ENCODE data around the gene TGFBR1.

The TGFBR1 gene

GRCh38 chr9:99138424-99139284 lies 33.7 kb downstream of the TGFBR1 start:
- no peak for DNase-seq

DNA sequence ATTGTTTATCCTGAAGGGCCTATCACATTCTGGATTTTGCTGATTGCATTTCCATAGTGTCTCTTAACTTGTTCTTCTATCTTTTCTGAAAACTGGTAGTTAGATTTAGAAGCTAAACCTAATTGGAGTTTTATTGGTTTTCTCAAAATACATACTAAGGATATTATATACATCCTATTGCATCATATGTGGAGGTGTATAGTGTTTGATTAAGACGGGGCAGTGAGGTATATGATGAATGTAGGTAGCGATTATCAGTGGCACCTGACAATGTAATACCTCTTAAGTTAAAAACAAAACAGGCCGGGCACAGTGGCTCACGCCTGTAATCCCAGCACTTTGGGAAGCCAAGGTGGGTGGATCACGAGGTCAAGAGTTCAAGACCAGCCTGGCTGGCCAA lies 35.0 kb downstream of the TGFBR1 start:
- no peak for DNase-seq

DNA sequence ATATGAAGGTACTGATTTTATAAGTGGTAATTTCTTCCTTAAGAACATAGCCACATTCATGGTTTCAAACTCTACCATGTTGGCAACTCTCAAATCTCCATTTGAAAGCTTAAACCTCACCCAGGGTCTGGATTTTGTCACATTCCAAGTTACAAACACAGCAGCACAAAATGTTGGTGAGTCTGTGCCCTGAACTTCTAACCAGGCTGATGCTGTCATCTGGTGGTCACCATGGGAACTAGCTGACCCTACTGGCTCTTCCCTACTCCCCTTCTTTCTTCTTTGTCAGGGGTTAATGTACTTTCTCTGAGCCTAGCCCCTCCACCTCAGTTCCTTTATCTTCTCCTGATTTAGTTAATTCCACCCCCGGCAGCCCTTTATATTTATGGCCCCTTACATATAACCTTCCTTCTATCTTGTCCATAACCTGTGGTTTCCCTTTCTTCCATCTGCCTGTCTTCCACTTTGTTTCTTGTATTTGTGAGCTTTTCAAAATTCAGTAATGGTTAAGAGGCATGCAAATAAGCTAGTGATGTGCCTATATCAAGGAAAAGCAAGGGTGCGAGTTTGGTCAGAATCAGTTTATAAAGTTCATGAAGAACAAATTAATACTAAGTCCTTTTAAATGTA lies 35.9 kb downstream of the TGFBR1 start:
- peak; percentile 61 for DNase-seq

DNA sequence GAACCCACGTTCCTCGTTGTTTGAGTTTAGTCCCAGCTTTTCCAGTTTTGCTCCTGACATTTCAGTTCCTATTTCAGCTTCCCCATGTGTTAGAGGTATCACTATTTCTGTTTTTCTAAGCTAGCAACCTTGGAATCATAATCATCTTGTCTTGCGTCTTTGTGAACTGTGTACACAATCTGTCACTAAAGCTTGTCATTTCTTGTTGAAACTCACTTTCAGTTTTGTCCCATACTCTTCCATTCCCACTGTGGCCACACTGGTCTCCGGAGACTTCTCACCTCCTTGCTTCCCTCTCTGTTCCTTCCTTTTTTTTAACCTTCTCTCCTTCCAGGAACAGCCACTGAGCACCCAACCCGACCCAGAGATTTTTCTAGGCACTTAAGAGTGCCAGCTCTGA lies 36.9 kb downstream of the TGFBR1 start:
- DNase-seq: no peak

DNA sequence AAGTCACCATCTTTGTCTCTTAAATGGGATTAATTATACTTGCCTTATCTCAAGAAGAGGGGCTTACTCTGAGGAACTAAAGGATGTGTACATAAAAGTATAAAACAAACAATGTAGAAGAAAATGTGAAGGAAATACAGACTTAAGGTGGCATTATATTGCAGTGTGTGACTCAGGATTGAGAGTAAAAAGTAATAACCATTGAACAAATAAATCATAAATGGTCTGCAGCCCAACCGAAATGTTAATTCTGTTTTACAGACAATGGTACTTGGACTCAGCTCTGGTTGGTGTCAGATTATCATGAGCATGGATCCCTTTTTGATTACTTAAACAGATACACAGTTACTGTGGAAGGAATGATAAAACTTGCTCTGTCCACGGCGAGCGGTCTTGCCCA lies 37.4 kb downstream of the TGFBR1 start:
- DNase-seq: no peak

DNA sequence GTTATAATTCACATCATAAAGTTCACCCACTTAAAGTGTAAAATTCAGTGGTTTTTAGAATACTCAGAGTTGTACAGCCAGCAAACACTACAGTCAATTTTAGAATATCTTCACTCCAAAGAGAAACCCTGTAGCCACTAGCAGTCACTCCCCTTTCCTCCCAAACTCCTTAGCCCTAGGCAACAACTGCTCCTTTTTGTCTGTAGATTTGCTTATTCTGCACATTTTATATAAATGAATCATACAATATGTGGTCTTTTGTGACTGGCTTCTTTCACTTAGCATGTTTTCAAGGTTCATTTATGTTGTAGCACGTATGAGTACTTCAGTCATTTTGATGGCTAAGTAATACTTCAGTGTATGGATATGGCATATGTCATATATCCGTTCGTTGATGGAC lies 38.7 kb downstream of the TGFBR1 start:
- no peak for DNase-seq

DNA sequence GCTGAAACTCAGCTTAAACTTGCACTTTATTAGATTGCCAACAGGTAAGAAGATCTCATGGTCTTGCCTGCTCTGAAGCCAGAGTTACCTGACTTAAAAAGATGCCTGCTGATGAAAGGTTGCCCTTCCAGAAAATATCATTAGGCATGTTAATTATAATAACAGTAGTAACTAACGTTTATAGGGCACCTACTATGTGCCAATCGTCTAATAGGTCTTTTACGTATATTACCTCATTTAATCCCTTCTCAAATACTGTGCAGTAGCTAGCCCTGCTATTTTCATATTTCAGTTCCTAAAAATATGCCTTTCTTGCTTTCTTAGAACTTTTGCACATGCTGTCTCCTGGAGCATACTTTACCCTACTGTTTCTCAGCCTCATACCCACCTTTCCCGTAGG lies 40.1 kb downstream of the TGFBR1 start:
- no peak for DNase-seq

DNA sequence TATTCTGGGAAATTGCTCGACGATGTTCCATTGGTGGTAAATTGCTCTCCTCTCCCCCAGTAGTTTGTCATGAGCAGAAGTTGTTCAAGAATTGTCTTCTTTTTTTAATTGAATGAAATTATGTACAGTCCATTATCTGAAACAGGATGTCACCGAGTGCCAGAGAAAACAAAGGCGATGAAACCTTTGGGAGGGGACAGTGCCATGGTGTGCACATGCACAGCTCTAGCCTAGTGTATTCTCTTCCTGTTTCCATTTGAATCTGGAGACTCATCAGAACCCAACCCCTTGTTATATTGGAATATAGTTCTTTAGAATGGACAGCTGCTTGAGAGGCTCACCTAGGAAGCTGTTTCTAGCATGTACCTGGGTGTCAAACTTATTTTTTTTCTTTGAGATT lies 41.7 kb downstream of the TGFBR1 start:
- no peak for DNase-seq

- DNase-seq: no peak
These were observed 42.3 kb downstream of the TGFBR1 start for GRCh38 chr9:99147177-99147576.

DNA sequence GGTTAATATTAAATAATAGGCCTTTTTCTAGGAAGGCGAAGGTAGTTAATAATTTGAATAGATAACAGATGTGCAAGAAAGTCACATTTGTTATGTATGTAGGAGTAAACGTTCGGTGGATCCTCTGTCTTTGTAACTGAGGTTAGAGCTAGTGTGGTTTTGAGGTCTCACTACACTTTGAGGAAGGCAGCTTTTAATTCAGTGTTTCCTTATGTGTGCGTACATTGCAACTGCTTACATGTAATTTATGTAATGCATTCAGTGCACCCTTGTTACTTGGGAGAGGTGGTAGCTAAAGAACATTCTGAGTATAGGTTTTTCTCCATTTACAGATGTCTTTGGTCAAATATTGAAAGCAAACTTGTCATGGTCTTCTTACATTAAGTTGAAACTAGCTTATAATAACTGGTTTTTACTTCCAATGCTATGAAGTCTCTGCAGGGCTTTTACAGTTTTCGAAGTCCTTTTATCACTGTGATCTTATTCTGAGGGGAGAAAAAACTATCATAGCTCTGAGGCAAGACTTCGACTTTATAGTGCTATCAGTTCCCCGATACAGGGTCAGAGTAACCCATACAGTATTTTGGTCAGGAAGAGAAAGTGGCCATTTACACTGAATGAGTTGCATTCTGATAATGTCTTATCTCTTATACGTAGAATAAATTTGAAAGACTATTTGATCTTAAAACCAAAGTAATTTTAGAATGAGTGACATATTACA lies 45.7 kb downstream of the TGFBR1 start:
- no peak for DNase-seq

GRCh38 chr9:99154356-99154755 lies 49.4 kb downstream of the TGFBR1 start:
- DNase-seq: no peak

GRCh38 chr9:99155736-99156135 lies 50.8 kb downstream of the TGFBR1 start:
- DNase-seq: no peak

DNA sequence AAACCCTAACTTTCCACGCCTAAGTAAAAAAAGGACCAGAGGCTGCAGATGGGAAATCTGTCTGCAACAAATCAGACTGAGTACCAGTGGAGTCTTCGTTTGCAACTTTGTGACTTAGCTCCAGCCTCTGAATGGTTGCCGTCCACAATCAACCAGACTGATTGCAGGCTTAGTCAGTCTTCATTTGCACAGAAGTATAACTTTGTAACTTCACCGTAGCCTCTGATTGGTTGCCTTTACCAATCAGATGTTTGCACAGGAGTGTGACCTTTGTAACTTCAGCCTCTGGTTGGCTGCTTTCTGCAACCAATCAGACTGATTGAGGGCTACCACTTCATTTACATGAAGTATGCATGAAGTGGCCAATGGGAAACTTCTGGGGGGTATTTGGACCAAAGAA lies 53.7 kb downstream of the TGFBR1 start:
- no peak for DNase-seq

GRCh38 chr9:99160173-99160572 lies 55.3 kb downstream of the TGFBR1 start:
- DNase-seq: no peak

DNA sequence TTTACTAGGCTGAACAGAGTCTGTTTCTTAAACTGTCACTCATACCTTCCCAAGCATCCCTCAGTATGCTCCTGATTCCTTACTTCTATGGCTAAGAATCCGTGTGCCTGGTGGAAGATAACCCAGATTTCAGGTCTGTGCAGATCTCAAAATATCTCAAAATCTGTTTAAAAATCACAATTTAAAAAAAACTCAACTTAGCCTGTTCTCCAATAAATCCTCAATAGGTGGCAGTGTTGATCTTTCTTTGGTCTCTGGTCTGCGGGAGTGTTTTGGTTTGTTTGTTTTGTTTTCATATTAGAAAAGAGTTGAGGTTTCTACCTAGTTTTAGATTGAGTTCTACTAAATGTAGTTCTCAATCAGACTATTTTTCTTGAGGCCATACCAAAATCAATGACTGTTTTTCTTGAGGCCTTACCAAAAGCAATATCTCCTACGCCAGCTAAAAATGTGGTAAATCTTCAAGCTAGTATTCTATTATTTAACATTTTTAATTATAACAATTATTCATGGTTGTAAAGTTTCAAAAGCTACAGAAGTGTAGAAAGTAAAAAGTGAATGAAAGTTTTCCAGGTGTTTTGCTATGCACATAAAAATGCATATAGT lies 57.9 kb downstream of the TGFBR1 start:
- DNase-seq: peak; percentile 60

- DNase-seq: no peak
These were observed 61.2 kb downstream of the TGFBR1 start for GRCh38 chr9:99166149-99166548.

- DNase-seq: peak; percentile 9
These were observed 62.2 kb downstream of the TGFBR1 start for GRCh38 chr9:99167119-99167518.

- DNase-seq: no peak
These were observed 62.8 kb downstream of the TGFBR1 start for GRCh38 chr9:99167694-99168093.

- no peak for DNase-seq
These were observed 64.2 kb downstream of the TGFBR1 start for GRCh38 chr9:99169086-99169485.

GRCh38 chr9:99169982-99170761 lies 65.3 kb downstream of the TGFBR1 start:
- DNase-seq: no peak

DNA sequence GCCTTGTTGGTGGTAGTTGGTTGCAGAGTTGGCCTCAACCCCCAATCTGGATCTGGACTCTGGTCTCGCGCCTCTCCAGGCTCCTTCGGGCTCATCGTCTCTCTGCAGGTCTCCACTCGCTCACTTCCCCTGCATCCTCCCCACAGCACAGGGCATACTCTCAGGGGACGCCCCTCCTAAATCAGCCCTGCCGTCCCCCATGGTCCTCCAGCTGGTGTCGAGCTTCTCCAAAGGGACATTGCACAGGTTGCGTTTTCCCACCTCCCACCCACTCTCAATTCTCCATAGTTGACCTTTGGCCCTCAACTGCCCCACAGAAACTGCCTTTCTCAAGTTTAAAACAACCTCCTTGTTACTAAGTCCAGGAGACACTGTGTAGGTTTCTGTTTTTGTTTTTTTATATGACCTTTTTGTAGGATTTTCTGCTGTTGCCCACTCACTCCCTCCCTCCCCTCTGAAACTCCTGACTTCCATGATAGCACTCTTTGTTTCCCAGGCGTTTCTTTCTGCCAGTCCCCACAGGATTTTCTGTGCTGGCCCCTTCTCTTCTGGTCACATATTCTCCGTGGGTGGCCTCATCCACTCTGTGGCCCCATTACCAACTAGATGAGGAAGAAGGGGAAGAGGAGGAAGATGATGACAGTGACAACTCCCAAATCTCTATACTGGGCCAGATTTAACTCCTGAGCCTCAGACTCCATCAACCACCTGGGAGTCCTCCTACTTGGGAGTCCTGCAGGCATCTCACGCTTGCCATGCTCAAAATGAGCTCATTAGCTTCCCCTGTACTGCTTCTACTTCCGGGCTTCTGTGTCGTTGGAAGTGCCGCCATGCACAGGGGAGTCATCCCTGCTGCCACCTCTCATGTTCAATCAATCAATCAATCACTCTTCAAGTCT lies 66.6 kb downstream of the TGFBR1 start:
- DNase-seq: no peak

Data from hematopoietic multipotent progenitor cell treated with erythropoietin and hydrocortisone succinate and interleukin-3 and kit ligand, for 8 days (in vitro differentiated cells).